HG03135 (cell line): ENCODE data around the gene OCIAD2.
"Not testable (repeated sequence)": the region's sequence is repeated elsewhere in the genome, so short reads cannot be mapped to it uniquely, and the experiment has no call there.

Experiments used
- ATAC-seq: cut with Tn5 transposase; IDR thresholded peaks from one replicate; pipeline ENCODE4 v1.9.1; 2021; ENCODE audit warnings: mild to moderate bottlenecking, moderate library complexity; ENCODE audit not compliant: unreplicated experiment

OCIAD2 gene

GRCh38 chr4:48854982-48855381 lies 51.6 kb downstream of the OCIAD2 start:
- no peak for ATAC-seq

- no peak for ATAC-seq
Measured at GRCh38 chr4:48854395-48854683, 52.2 kb downstream of the OCIAD2 start.

GRCh38 chr4:48853604-48854394 lies 52.8 kb downstream of the OCIAD2 start:
- no peak for ATAC-seq

GRCh38 chr4:48851651-48852050 lies 54.9 kb downstream of the OCIAD2 start:
- ATAC-seq: no peak

GRCh38 chr4:48848799-48849198 lies 57.8 kb downstream of the OCIAD2 start:
- not testable (repeated sequence) for ATAC-seq

- ATAC-seq: no peak
Measured at GRCh38 chr4:48844843-48845242, 61.7 kb downstream of the OCIAD2 start.

GRCh38 chr4:48841045-48841827 lies 65.3 kb downstream of the OCIAD2 start:
- ATAC-seq: no peak

GRCh38 chr4:48836658-48837057 lies 69.9 kb downstream of the OCIAD2 start:
- ATAC-seq: no peak
